Tibial nerve (tissue), 4 donors: ENCODE data around the gene NUDT17. TPM values are rescaled to one million over a fixed set of nuclear protein-coding genes. Genes with fewer than 3 reads are reported as not detected.

ENCODE experiments used
- DNase-seq, 2 donors: peaks; one replicate each; pipeline ENCODE4 v3.0.0-alpha.2; 2019; ENCODE audit warnings: low spot score in 2 of 2
- H3K27ac ChIP-seq, 4 donors: fragments of 200-600 bp; sonication (generic) in 3 of 4; one replicate each; pipeline ENCODE4 v1.5.1; 2017 to 2019; ENCODE audit warnings: mild to moderate bottlenecking in 1 of 4
- H3K27me3 ChIP-seq, 2 donors: fragments of 200-600 bp; sonication (generic) in 1 of 2; one replicate each; pipeline versions ENCODE4 v1.5.1 to v1.6.0; 2017 to 2019
- H3K36me3 ChIP-seq, 3 donors: fragments of 200-600 bp; sonication (generic); one replicate each; pipeline ENCODE4 v1.5.1; 2018 to 2019
- H3K4me1 ChIP-seq, 4 donors: fragments of 200-600 bp; sonication (generic) in 3 of 4; one replicate each; pipeline ENCODE4 v1.5.1; 2017 to 2019
- H3K4me3 ChIP-seq, 4 donors: fragments of 200-600 bp; sonication (generic) in 3 of 4; one replicate each; pipeline ENCODE4 v1.5.1; 2017 to 2019; ENCODE audit warnings: mild to moderate bottlenecking in 1 of 4, moderate library complexity in 1 of 4
- H3K9me3 ChIP-seq, 4 donors: fragments of 200-600 bp; sonication (generic) in 3 of 4; one replicate each; pipeline ENCODE4 v1.5.1; 2017 to 2019
- EP300 ChIP-seq, 2 donors: sonication (generic); formaldehyde crosslinking; IDR thresholded peaks; one replicate each; pipeline ENCODE4 v1.6.1; 2017; ENCODE audit warnings: antibody characterized with exemption in 2 of 2, mild to moderate bottlenecking in 1 of 2
- POLR2A ChIP-seq, 2 donors: fragments of 450-650 bp; IDR thresholded peaks; one replicate each; pipeline ENCODE4 v1.6.1; 2017; ENCODE audit warnings: antibody characterized with exemption in 2 of 2, mild to moderate bottlenecking in 2 of 2, moderate library complexity in 2 of 2
- WGBS, 2 donors: methylation state at CpG; one replicate each; pipeline ENCODE4 v1.1.5; 2018; 5-methylcytosine and 5-hydroxymethylcytosine counted together
- total RNA-seq, 4 donors: library from RNA; depleted of rRNA; stranded (reverse); fragments of >200 nt; gene quantifications; one replicate each; pipeline ENCODE4 v1.1.0, GENCODE V29; 2016
- TF ChIP-seq, protein P1 (sequence below), 5 experiments: fragments of 200-600 bp in 3 of 5; fragments of 450-650 bp in 2 of 5; sonication (generic) in 3 of 5; IDR thresholded peaks; one replicate each; pipeline ENCODE4 v1.5.1; 2016 to 2019; ENCODE audit warnings: antibody characterized with exemption in 5 of 5, mild to moderate bottlenecking in 3 of 5, moderate library complexity in 2 of 5

The NUDT17 gene
- total RNA-seq, 4 donors from 2014 or later = 2.7 to 8.4 (median 4.5) TPM

GRCh38 chr1:145843031-145843430 is 2.4 kb upstream of the NUDT17 start:
- Histone ChIP-seq H3K27ac (no peak overlapping the region), H3K9me3 (no peaks in the 10 kb centered on the region), H3K27me3 (no peaks in the 10 kb centered on the region), H3K36me3 (peaks cover 0 to 63% (median 13%) of the 10 kb centered on the region in 3 donors), H3K4me3 (no peak overlapping the region), H3K4me1 (peaks cover 0 to 21% (median 5%) of the 10 kb centered on the region in 4 donors)
- DNase-seq = no peak
- TF ChIP-seq, protein P1, sequence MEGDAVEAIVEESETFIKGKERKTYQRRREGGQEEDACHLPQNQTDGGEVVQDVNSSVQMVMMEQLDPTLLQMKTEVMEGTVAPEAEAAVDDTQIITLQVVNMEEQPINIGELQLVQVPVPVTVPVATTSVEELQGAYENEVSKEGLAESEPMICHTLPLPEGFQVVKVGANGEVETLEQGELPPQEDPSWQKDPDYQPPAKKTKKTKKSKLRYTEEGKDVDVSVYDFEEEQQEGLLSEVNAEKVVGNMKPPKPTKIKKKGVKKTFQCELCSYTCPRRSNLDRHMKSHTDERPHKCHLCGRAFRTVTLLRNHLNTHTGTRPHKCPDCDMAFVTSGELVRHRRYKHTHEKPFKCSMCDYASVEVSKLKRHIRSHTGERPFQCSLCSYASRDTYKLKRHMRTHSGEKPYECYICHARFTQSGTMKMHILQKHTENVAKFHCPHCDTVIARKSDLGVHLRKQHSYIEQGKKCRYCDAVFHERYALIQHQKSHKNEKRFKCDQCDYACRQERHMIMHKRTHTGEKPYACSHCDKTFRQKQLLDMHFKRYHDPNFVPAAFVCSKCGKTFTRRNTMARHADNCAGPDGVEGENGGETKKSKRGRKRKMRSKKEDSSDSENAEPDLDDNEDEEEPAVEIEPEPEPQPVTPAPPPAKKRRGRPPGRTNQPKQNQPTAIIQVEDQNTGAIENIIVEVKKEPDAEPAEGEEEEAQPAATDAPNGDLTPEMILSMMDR (IDR thresholded peaks at IDR 0.05) = no peak
- TF ChIP-seq POLR2A (IDR thresholded peaks at IDR 0.05) (no peak), EP300 (IDR thresholded peaks at IDR 0.05) (no peak)
- WGBS, 2 donors = 85 to 91% methylated on average over 3 of the region's 3 CpGs

DNA sequence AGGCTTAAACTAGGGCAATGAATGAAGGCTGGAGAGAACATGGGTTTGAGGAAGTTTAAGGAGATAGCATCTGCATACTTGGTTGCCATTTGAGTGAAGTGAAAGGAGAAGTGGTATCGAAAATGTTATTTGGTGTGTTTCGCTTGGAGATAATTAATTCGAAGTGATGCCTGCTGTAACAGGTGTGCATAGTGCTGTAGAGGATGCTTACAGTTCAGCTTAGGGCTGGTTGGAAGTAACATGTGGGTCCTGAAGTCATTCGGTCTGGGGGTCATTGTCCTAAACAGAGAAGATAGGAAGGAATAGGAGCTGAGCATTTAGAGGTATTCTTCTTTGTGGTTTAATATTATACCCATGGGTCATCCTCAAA is 301 bp upstream of the NUDT17 start:
- TF ChIP-seq EP300 (IDR thresholded peaks at IDR 0.05) (no peak), POLR2A (IDR thresholded peaks at IDR 0.05) (no peak)
- TF ChIP-seq, protein P1 (IDR thresholded peaks at IDR 0.05) = no peak
- Histone ChIP-seq H3K27ac (peak overlapping the region; percentile 63 to 85 (median 82)), H3K27me3 (no peaks in the 10 kb centered on the region), H3K36me3 (peaks cover 0 to 63% (median 0%) of the 10 kb centered on the region in 3 donors), H3K4me1 (peaks cover 0 to 30% (median 5%) of the 10 kb centered on the region in 4 donors), H3K9me3 (no peaks in the 10 kb centered on the region), H3K4me3 (peak overlapping the region; percentile 30 to 65 (median 60))
- 13 to 21% methylated on average over 4 of the region's 4 CpGs for WGBS, 2 donors
- no peak for DNase-seq

DNA sequence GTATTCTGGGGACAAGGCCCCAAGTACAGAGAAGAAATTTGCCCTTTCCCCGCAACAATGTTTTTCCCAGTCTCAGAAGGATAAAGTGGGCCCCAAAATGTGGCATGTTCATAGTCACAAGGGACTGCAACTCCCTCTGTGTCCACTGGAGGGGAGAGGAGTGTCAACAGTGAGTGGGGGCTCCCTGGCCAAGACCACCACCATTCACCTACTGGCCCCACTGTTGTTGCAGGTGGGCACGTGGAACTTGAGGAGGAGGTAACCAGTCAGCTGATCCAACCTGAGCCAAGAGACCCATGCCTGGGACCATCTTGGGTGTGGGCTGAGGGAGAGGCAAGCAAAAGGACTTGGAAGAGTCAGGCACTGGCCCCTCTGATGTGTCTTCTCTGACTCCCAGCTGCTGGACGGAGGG is 777 bp downstream of the NUDT17 start:
- H3K4me1 ChIP-seq = peaks cover 0 to 31% (median 5%) of the 10 kb centered on the region in 4 donors
- DNase-seq = no peak
- no peaks in the 10 kb centered on the region for H3K9me3 ChIP-seq
- peak overlapping the region; percentile 63 to 85 (median 82) for H3K27ac ChIP-seq
- H3K27me3 ChIP-seq = no peaks in the 10 kb centered on the region
- peaks cover 0 to 63% (median 0%) of the 10 kb centered on the region in 3 donors for H3K36me3 ChIP-seq
- WGBS, 2 donors = 52 to 56% methylated on average over 3 of the region's 3 CpGs
- peak overlapping the region; percentile 30 to 65 (median 60) for H3K4me3 ChIP-seq
- TF ChIP-seq EP300 (IDR thresholded peaks at IDR 0.05) = no peak
- TF ChIP-seq, protein P1 (IDR thresholded peaks at IDR 0.05) = peak; percentile 39 to 70 (median 61)

- Histone ChIP-seq H3K27ac (no peak overlapping the region), H3K9me3 (no peaks in the 10 kb centered on the region), H3K27me3 (no peaks in the 10 kb centered on the region), H3K36me3 (peaks cover 0 to 63% (median 0%) of the 10 kb centered on the region in 3 donors), H3K4me1 (peaks cover 0 to 31% (median 5%) of the 10 kb centered on the region in 4 donors), H3K4me3 (no peak overlapping the region)
- TF ChIP-seq EP300 (IDR thresholded peaks at IDR 0.05) = no peak
- TF ChIP-seq, protein P1 (IDR thresholded peaks at IDR 0.05) = no peak
- no peak for TF ChIP-seq POLR2A (IDR thresholded peaks at IDR 0.05)
- 74 to 75% methylated on average over 3 of the region's 3 CpGs for WGBS, 2 donors
- no peak for DNase-seq
Measured at GRCh38 chr1:145847827-145848226, 2.4 kb downstream of the NUDT17 start.

DNA sequence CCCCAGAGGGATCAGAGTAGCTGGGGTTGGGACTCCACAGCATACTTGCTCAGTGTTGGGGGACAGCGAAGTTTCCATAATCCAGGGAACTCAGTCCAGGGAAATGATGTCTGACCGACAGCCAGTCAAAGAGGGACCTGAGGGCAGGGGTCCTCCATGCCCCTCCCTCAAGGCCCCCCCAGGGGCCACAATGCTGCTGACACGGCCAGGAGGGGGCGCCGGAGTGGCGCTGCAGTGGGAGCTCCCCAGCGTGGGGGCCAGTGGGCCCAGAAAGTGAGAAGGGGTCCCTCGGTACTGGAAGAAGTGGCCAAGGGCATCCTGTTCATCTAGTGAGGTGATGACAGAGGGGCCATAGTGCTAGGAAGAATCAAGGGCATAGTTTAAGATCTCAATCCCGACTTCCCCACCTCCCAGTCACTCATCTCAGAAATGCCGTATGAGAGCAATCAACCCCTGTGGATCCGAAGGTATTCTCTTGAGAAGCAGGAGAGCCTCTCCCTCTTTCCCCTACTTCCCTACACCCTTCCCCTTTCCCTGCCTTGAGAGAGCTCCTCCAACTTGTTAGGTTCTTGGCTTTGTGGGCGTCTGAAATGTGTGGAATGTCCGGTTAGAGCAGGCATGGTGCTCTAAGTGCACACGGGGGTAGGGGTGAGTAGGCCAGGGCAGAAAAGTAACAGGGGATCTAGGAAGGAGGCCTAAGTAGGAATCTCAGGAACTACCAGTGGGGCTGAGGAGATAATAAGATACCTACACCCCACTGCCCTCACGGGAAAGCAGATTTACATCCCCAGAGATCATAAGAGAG is 4.1 kb downstream of the NUDT17 start:
- H3K27me3 ChIP-seq = no peaks in the 10 kb centered on the region
- peak overlapping the region in 2 of 4 donors; percentile 50 to 52 for H3K27ac ChIP-seq
- 47 to 58% methylated on average over 12 to 15 of the region's 15 CpGs for WGBS, 2 donors
- no peaks in the 10 kb centered on the region for H3K9me3 ChIP-seq
- peaks cover 0 to 26% (median 5%) of the 10 kb centered on the region in 4 donors for H3K4me1 ChIP-seq
- H3K36me3 ChIP-seq = peaks cover 0 to 73% (median 0%) of the 10 kb centered on the region in 3 donors
- no peak for TF ChIP-seq POLR2A (IDR thresholded peaks at IDR 0.05)
- TF ChIP-seq, protein P1 (IDR thresholded peaks at IDR 0.05) = peak in 1 of 5 experiments; percentile 12
- no peak overlapping the region for H3K4me3 ChIP-seq
- no peak for DNase-seq
